ENCODE data around the gene ZBTB48. TPM values are rescaled to one million over a fixed set of nuclear protein-coding genes. Genes with fewer than 3 reads are reported as not detected.
"Not testable (repeated sequence)": the region's sequence is repeated elsewhere in the genome, so short reads cannot be mapped to it uniquely, and the experiment has no call there.

ZBTB48 gene
- 7.4 and 10.7 TPM in 2 replicates for total RNA-seq

DNA sequence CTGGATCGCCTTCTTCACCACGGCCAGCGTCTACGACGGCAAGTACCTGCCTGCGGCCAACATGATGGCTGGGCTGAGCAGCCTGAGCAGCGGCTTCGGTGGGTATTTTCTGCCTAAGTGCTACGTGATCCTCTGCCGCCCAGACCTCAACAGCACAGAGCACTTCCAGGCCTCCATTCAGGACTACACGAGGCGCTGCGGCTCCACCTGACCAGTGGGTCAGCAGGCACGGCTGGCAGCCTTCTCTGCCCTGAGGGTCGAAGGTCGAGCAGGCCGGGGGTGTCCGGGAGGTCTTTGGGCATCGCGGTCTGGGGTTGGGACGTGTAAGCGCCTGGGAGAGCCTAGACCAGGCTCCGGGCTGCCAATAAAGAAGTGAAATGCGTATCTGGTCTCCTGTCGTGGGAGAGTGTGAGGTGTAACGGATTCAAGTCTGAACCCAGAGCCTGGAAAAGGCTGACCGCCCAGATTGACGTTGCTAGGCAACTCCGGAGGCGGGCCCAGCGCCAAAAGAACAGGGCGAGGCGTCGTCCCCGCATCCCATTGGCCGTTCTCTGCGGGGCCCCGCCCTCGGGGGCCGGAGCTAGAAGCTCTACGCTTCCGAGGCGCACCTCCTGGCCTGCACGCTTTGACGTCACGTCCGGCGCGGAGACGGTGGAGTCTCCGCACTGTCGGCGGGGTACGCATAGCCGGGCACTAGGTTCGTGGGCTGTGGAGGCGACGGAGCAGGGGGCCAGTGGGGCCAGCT is at the start of gene ZBTB48:
Gene ZBTB48 (plus strand): TSS at position 621 of the 745 bp plus-strand sequence. CDS start 616 bp downstream, outside the sequence.
- peak; percentile 97 to 98 for DNase-seq (ENCODE audit: low read depth in 2 of 2)

DNA sequence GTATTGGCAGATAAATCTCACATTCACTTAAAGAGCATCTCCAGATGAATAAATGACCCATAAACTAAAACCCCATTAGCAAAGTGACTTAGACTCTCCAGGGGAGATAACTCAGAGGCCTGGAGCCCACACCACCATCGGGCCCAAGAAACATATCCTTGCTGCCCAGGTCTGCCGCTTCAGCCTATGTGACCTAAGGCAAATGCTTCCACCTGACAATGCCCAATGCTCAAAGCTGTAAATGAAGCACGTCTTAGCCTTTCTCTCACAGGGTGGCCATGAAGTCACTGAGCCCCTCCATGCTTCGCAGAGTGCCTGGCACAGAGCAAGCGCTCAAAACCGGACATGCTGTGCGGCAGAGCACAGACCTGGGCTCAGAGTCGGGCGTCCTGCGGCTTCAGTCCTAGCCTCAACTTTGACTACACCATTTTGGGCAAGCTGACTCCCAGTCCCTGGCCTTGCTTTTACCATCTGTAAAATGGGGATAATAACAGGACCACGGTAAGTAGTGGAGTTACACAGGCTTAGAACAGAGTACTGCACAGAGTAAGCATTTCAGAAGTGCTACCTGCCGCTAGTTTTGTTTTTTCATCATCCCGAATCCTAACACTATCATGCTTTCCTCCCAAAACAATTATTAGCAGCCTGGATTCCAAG is 49.2 kb upstream of the ZBTB48 start:
- DNase-seq (ENCODE audit: low read depth in 2 of 2): no peak

DNA sequence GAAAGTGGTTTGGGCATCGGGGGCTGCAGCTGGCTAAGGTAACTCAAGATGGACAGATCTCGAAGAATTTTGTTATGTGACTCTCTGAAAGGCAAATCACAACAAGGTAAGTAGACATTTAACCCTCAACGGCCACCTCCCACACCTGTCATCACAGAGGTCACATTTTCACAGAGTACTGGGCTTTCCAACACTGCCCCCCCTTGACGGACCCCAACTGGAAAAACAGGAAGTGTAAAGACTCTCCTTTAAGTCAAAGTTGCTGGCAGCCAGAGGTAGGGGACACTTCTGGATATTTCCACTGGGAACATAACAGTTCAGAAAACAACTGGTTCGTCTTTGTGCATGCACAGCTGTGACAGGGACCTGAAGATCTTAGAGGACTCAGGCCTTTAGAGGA is 47.8 kb upstream of the ZBTB48 start:
- no peak for DNase-seq (ENCODE audit: low read depth in 2 of 2)

DNA sequence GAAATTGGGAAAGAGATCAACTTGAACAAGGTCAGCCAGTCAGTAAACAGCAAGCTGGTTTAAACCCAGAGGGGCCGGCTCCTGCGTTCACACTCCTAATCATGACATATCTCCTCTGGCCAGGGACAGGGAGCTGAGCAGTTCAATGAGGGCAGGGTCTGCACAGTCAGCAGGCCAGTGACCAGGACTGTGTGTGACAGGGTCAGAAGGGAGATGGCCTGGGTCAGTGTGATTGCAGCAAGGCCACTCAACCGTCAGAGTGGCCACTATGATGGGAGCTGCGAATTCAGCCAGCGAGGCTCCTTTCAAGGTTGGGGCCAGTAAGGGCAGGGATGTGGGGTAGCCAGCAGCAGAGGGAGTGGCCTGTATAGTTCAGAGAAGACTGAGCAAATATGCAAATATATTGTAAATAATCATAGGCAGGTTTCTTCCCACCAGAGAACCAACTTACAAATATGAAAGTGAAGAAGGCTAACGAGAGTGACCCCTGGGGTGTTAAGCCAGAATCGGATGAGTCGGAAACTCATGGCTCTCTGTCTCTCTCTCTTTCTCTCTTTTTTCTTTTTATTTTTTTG is 45.5 kb upstream of the ZBTB48 start:
- no peak for DNase-seq (ENCODE audit: low read depth in 2 of 2)

DNA sequence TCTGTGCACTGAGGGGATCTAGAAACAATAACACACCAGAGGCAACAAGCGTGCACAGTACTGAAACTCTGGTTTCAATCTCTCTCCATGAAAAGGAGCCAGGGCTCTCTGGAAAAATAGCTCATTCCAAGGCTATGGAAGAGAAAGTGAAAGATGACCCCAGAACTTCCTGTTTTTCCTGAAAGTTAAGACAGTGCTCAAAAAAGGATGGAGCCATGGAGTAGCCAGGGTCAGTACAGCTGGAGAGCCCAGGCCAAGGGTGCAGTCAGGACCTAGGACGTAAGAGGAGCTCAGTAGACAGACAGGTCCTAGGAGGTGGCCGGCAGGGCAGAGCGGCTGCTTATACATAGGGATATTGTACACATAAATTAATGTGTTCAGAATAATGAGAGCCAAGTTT is 44.6 kb upstream of the ZBTB48 start:
- DNase-seq (ENCODE audit: low read depth in 2 of 2): peak in 1 of 2 donors; percentile 28

DNA sequence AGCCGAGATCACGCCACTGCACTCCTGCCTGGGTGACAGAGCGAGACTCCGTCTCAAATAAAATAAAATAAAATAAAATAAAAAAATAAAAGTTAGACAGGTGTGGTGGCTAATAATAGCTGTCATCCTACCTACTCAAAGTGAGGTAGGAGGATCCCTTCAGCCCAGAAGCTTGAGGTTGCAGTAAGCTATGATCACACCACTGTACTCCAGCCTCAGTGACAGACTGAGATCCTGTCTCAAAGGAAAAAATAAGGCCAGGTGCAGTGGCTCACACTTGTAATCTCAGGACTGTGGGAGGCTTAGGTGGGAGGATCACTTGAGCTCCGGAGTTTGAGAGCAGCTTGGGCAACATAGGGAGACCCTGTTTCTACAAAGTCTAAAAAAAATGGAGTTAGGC is 43.5 kb upstream of the ZBTB48 start:
- no peak for DNase-seq (ENCODE audit: low read depth in 2 of 2)

DNA sequence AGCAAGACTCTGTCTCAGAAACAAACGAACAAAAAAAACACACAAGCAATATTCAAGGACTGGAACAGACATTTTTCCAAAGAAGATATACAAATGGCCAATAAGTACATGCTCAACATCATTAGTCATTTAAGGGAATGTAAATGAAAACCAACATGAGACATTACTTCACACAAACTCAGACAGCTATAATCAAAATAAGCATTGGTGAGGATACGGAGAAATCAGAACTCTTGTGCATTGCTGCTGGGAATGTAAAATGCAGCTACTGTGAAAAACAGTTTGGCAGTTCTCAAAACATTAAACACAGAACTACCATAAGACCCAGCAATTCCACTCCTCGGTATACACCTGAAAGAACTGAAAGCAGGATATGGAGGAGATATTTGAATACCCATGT is 40.8 kb upstream of the ZBTB48 start:
- peak in 1 of 2 donors; percentile 31 for DNase-seq (ENCODE audit: low read depth in 2 of 2)

DNA sequence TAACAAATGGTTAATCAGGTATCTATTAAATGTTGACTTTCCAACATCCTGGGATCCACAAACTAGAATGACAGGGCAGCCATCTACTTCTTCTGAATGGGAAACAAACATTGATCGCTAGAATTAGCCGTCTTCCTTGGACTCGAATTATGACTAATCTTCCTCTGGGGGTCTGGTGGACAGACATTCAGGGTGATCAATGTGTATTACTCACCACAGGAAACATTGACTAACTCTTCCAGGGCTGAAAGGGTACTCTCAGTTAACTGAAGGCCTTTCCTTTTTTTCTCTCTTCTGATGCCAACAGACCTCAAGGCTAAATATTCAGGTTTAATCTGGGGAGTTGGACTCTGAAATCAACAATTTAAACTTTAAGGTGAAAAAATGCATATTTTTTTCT is 35.0 kb upstream of the ZBTB48 start:
- DNase-seq (ENCODE audit: low read depth in 2 of 2): peak; percentile 56 to 93

DNA sequence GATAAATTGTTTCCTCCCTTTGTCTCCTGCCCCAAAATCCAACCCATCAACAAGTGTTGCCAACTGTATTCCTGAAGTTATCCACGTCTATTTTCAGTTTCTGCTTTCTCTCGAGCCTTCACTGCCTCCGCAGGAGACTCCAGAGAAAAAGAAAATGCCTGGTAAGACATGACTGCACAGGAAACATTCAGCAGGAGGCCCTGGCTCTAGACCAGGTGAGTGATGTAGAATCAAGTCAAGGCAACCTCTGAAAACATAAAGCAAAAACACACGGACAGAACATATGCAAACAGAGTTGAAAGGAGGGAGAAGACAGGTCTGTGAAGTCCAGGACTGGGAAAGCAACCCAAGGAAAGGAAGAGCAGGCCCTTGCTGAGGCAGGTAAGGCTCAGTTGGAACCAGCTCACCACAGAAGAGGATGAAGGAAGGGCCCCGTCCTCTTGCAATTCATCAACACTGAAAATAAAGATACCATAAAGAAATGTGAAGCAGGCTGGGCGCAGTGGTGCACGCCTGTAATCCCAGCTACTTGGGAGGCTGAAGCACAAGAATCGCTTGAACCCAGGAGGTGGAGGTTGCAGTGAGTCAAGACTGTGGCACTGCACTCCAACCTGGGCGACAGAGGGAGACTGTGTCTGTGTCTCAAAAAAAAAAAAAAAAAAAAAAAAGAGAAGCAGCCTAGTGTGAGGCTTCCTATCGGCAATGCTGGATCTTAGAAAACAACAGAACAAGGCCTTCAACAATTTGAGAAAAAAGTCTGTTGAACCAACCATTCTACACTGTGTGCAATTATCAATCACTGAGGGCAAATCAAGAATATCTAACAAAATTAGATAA is 34.3 kb upstream of the ZBTB48 start:
- DNase-seq (ENCODE audit: low read depth in 2 of 2): peak; percentile 21 to 68

DNA sequence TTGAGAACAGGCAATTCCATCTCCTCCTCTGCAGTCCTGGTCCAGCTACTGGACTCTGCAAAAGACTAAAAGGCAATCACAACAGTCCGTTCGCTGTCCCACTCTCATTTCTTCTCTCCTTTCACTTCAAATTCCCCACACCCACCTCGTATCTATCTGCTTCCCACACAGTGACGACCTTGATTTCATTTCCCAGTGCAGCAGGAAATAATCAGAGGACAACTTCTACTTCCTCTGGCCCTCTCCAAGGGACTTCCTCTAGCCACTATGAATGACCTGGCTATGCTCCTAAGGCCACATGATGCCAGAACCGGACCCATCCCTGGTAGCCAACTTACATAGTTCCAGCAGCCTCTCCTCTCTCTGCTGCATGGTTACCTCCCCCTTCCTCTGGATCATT is 33.5 kb upstream of the ZBTB48 start:
- peak; percentile 17 to 85 for DNase-seq (ENCODE audit: low read depth in 2 of 2)

DNA sequence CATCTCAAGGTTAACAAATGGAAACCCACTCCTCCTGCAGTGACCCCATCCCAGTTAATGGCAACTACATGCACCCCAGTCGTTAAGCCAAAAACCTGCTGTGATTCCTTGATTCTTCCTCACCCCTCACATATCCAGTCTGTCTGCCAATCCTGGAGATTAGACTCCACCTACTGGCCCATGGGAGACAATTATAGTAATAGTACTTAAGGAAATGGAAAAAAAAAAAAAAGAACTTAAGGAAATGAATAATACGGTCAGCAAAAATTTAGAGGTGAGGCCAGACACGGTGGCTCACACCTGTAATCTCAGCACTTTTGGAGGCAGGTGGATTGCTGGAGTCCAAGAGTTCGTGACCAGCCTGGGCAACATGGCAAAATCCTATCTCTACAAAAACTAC is 32.5 kb upstream of the ZBTB48 start:
- peak; percentile 24 to 81 for DNase-seq (ENCODE audit: low read depth in 2 of 2)

DNA sequence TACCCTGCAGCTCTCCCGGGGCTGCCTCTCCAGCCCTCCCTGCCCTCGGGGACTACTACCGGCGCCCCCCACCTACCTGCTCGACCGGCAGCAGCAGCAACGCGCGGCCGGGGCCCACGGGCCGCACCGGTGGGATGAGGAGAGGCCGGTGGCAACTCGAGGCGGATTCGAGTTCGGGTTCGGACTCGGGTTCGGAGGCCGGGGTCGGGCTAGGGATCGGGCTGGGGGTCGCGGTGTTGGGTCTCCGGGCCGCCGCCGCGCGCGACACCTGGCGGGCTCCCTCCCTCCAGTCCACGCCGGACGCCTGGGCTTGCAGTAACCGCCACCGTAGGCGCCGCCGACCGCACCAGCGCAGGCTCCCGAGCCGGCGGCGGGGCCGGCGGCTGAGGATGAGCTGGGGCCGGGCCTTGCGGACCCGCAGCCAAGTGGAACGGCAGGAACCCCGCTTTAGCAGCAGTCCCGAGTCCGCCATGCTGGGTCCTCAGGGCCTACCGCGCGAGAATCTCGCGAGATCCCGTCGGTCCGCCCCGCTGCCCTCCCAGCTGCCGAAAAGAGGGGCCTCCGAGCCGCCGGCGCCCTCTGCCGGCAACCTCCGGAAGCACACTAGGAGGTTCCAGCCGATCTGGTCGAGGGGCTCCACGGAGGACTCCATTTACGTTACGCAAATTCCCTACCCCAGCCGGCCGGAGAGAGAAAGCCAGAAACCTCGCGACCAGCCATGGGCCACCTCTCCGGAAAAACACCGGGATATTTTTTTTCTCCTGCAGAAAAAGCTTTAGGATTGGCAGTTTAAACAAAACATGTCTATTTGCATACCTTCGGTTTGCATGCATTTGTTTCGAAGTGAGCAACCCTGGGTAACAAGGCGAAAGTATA is 25.5 kb upstream of the ZBTB48 start, which contains the start of gene NOL9:
Gene NOL9 (minus strand): TSS at position 483 of the 876 bp plus-strand sequence. CDS start 11 bp downstream, at position 472.
- peak; percentile 92 to 95 for DNase-seq (ENCODE audit: low read depth in 2 of 2)

DNA sequence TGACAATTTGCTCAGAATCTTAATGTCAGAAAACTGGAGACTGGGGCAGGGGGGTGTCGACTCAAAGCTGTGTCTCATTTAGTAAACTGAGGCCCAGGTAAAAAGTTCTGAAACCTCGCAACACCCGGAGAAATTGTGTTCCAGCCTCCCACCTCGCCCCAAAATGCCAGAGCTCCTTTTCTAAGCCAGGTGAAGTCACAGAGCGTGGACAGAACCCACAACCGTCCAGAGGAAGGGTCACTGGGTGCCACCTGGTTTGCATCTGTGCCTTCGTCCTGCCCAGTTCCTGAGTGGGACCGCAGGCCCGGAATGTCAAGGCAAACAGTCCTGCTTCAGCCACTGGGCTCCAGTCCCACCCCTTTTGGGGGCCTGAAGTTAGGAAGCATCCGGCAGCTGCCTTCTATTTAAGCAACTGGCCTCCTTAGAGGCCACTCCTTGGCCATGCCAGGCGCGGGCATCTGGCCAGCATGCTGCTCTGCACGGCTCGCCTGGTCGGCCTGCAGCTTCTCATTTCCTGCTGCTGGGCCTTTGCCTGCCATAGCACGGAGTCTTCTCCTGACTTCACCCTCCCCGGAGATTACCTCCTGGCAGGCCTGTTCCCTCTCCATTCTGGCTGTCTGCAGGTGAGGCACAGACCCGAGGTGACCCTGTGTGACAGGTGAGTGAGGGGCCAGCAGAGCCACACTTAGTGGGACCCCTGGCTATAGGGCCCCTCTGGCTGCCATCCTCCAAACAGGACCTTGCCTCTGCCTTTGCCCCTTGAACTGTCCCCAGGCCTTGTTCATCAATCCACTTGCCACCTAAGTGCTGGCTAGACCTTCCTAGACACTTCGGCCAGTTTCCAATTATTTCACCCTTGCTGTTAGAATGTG is 24.7 kb upstream of the ZBTB48 start, which contains the start of gene TAS1R1:
Gene TAS1R1 (plus strand): TSS at position 401 of the 872 bp plus-strand sequence. CDS start 67 bp downstream, at position 468.
- no peak for DNase-seq (ENCODE audit: low read depth in 2 of 2)

DNA sequence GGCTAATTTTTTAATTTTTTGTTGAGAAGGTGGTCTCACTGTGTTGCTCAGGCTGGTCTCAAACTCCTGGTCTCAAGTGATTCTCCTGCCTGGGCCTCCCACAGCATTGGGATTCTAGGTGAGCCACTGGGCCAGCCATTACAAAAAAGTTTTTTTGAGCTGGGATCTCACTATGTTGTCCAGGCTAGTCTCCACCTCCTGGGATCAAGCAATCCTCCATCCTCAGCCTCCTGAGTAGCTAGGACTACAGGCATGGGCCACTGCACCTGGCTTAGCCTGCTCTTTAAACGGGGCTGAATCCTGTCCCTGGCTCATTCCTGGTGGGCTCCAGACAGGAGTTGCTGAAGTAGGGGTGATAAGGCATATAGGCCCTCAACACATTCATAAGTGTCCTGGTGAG is 22.2 kb upstream of the ZBTB48 start:
- no peak for DNase-seq (ENCODE audit: low read depth in 2 of 2)

DNA sequence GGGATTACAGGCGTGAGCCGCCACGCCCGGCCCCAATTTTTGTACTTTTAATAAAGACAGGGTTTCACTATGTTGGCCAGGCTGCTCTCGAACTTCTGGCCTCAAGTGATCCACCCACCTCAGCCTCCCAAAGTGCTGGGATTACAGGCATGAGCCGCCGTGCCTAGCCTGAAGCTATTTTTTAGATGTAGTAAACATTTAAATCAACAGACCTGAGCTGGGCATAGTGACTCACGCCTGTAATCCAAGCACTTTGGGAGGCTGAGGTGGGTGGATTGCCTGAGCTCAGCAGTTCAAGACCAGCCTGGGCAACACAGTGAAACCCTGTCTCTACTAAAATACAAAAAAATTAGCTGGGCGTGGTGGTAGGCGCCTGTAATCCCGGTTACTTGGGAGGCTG is 20.6 kb upstream of the ZBTB48 start:
- not testable (repeated sequence) for DNase-seq (ENCODE audit: low read depth in 2 of 2)

DNA sequence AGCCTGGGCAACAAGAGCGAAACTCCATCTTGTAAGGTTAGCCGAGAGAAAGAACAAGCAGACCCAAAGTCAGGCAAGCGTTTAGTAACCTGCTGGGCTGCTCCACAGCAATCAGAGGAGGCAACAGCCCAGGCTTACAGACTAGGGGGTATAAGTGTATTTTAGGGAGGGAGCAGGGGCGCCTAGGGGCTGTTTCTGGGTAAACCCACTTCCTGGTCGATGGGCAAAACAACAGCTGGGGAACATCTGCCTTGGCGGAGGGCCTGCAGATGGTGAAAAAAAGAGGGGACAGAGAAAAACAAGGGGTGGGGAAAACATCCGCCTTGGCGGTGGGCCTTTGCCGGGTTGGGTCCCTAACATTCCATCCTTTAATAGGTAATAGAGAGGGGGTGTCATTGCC is 19.5 kb upstream of the ZBTB48 start:
- DNase-seq (ENCODE audit: low read depth in 2 of 2): no peak

DNA sequence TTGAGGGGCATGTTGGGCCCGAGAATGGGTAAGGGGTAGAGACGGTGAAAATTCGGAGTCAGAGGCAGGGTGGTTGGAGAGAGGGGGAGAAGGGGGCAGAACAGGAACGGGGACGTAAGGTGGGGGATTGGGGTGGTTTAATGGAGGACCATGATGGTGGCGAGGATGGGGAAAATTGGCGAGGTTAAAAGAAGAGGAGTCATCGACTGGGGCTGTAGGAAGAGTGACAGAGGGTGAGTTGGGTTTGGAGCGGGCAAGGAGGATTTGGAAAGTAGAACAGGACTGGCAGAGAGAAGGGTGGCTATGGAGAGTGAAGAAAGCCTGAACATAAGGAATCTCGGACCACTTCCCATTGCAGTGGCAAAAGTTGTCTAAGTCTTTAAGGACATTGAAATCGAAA is 10.8 kb upstream of the ZBTB48 start:
- DNase-seq (ENCODE audit: low read depth in 2 of 2): no peak

DNA sequence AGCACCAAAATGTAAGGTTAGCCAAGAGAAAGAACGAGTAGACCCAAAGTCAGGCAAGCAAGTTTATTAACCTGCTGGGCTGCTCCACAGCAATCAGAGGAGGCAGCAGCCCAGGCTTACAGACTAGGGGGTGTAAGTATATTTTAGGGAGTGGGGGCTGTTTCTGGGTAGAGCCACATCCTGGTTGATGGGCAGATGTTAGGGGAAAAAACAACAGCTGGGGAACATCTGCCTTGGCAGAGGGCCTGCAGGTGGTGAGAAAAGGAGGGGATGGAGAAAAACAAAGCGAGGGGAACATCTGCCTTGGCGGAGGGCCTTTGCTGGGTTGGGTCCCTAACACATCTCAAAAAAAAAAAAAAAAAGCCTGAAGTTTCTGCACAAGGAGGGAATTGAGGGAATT is 9.7 kb upstream of the ZBTB48 start:
- DNase-seq (ENCODE audit: low read depth in 2 of 2): no peak

DNA sequence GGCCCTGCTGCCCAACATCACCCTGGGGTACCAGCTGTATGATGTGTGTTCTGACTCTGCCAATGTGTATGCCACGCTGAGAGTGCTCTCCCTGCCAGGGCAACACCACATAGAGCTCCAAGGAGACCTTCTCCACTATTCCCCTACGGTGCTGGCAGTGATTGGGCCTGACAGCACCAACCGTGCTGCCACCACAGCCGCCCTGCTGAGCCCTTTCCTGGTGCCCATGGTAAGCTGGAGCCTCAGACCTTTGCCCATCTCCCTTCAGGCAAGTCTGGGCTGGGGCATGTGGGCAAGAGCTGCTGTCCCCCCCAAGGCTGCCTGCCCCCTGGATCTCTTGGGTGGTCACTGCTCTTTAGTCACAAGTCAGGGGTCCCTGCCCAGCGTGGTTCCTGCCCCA is 8.8 kb upstream of the ZBTB48 start:
- DNase-seq (ENCODE audit: low read depth in 2 of 2): no peak

Data from lung microvascular endothelial cell (primary cell).